ENCODE results near the gene MAN2C1. TPM values are rescaled to one million over a fixed set of nuclear protein-coding genes. Genes with fewer than 3 reads are reported as not detected.

Gene MAN2C1
- polyA plus RNA-seq, 3 donors = 32.9 to 453 (median 42.9) TPM

- TF ChIP-seq CTCF (IDR thresholded peaks at IDR 0.05) = no peak
- Histone ChIP-seq H3K27ac (ENCODE audit: low read depth in 1 of 2, low read length in 2 of 2) (no peak overlapping the region), H3K9ac (ENCODE audit: insufficient read depth, low read length, poor library complexity, severe bottlenecking) (no peak overlapping the region), H3K4me3 (replicated peaks in 1 of 3; ENCODE audit: low read depth in 2 of 3, low read length in 3 of 3) (no peak overlapping the region), H3K9me3 (replicated peaks in 1 of 2; ENCODE audit: control insufficient read depth in 1 of 2, insufficient read depth in 1 of 2, low read length in 2 of 2) (no peaks in the 10 kb centered on the region), H2AFZ (ENCODE audit: insufficient read depth, low read depth, low read length, poor library complexity, severe bottlenecking) (no peak overlapping the region), H3K27me3 (ENCODE audit: control insufficient read depth in 2 of 2, insufficient read depth in 2 of 2, low read length in 2 of 2) (no peaks in the 10 kb centered on the region), H3K4me1 (ENCODE audit: control insufficient read depth in 1 of 2, insufficient read depth in 2 of 2, low read length in 2 of 2) (no peaks in the 10 kb centered on the region), H3K79me2 (ENCODE audit: insufficient read depth, low read length) (no peaks in the 10 kb centered on the region), H3K4me2 (replicated peaks; ENCODE audit: extremely low read depth, low read length, poor library complexity, severe bottlenecking) (no peak overlapping the region), H4K20me1 (ENCODE audit: insufficient read depth, low read length) (peaks cover 51% of the 10 kb centered on the region), H3K36me3 (replicated peaks in 1 of 2; ENCODE audit: control insufficient read depth in 1 of 2, insufficient read depth in 2 of 2, low read length in 2 of 2) (peaks cover 89 to 98% of the 10 kb centered on the region in 2 donors)
- no peaks in the 10 kb centered on the region for H3K9me3 Mint-ChIP-seq
- no peaks in the 10 kb centered on the region for H3K4me1 Mint-ChIP-seq
- no peak overlapping the region for H3K4me3 Mint-ChIP-seq
- WGBS (ENCODE audit: insufficient coverage) = 98% methylated on average over 9 of the region's 10 CpGs
- DNase-seq = no peak
- peaks cover 0 to 2% (median 1%) of the 10 kb centered on the region in 3 donors for H3K27me3 Mint-ChIP-seq (ENCODE audit: low read depth in 3 of 3)
- H3K36me3 Mint-ChIP-seq = peaks cover 61 to 99% of the 10 kb centered on the region in 2 donors
- intact Hi-C loops (cut with micrococcal nuclease) = no loop called here
- peak overlapping the region in 3 of 7 donors; percentile 10 to 54 (median 21) for H3K27ac Mint-ChIP-seq
These were observed 6.9 kb downstream of the MAN2C1 start for GRCh38 chr15:75361361-75361988.

- H3K4me1 ChIP-seq (ENCODE audit: control insufficient read depth in 1 of 2, insufficient read depth in 2 of 2, low read length in 2 of 2) = no peaks in the 10 kb centered on the region
- no peak overlapping the region for H2AFZ ChIP-seq (ENCODE audit: insufficient read depth, low read depth, low read length, poor library complexity, severe bottlenecking)
- intact Hi-C loops (cut with micrococcal nuclease) = no loop called here
- no peaks in the 10 kb centered on the region for H3K9me3 Mint-ChIP-seq
- H3K27ac Mint-ChIP-seq = peak overlapping the region in 1 of 7 donors; percentile 75
- WGBS (ENCODE audit: insufficient coverage) = 98% methylated on average over 4 of the region's 7 CpGs
- peaks cover 0 to 2% (median 1%) of the 10 kb centered on the region in 3 donors for H3K27me3 Mint-ChIP-seq (ENCODE audit: low read depth in 3 of 3)
- DNase-seq = no peak
- H3K4me3 Mint-ChIP-seq = no peak overlapping the region
- H3K4me3 ChIP-seq (replicated peaks in 1 of 3; ENCODE audit: low read depth in 2 of 3, low read length in 3 of 3) = no peak overlapping the region
- no peaks in the 10 kb centered on the region for H3K4me1 Mint-ChIP-seq
- no peaks in the 10 kb centered on the region for H3K27me3 ChIP-seq (ENCODE audit: control insufficient read depth in 2 of 2, insufficient read depth in 2 of 2, low read length in 2 of 2)
- no peaks in the 10 kb centered on the region for H3K9me3 ChIP-seq (replicated peaks in 1 of 2; ENCODE audit: control insufficient read depth in 1 of 2, insufficient read depth in 1 of 2, low read length in 2 of 2)
- peaks cover 45% of the 10 kb centered on the region for H4K20me1 ChIP-seq (ENCODE audit: insufficient read depth, low read length)
- peaks cover 66 to 99% of the 10 kb centered on the region in 2 donors for H3K36me3 Mint-ChIP-seq
- H3K9ac ChIP-seq (ENCODE audit: insufficient read depth, low read length, poor library complexity, severe bottlenecking) = no peak overlapping the region
- TF ChIP-seq CTCF (IDR thresholded peaks at IDR 0.05) = no peak
- H3K27ac ChIP-seq (ENCODE audit: low read depth in 1 of 2, low read length in 2 of 2) = no peak overlapping the region
- no peak overlapping the region for H3K4me2 ChIP-seq (replicated peaks; ENCODE audit: extremely low read depth, low read length, poor library complexity, severe bottlenecking)
- no peaks in the 10 kb centered on the region for H3K79me2 ChIP-seq (ENCODE audit: insufficient read depth, low read length)
- peaks cover 89 to 98% of the 10 kb centered on the region in 2 donors for H3K36me3 ChIP-seq (replicated peaks in 1 of 2; ENCODE audit: control insufficient read depth in 1 of 2, insufficient read depth in 2 of 2, low read length in 2 of 2)
These were observed 7.6 kb downstream of the MAN2C1 start for GRCh38 chr15:75360856-75361255.

All from CD14-positive monocyte (primary cell).